ENCODE measurements around the gene TRIM9.
"Not testable (repeated sequence)": the region's sequence is repeated elsewhere in the genome, so short reads cannot be mapped to it uniquely, and the experiment has no call there.

DNA sequence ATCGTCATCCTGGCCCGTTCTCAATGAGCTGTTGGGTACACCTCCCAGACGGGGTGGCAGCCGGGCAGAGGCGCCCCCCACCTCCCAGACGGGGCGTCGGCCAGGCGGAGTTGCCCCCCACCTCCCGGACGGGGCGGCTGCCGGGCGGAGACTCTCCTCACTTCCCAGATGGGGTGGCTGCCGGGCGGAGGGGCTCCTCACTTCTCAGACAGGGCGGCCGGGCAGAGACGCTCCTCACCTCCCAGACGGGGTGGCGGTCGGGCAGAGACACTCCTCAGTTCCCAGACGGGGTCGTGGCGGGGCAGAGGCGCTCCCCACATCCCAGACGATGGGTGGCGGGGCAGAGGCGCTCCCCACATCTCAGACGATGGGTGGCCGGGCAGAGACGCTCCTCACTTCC lies 138.5 kb downstream of the TRIM9 start:
- TF ChIP-seq, protein P1, sequence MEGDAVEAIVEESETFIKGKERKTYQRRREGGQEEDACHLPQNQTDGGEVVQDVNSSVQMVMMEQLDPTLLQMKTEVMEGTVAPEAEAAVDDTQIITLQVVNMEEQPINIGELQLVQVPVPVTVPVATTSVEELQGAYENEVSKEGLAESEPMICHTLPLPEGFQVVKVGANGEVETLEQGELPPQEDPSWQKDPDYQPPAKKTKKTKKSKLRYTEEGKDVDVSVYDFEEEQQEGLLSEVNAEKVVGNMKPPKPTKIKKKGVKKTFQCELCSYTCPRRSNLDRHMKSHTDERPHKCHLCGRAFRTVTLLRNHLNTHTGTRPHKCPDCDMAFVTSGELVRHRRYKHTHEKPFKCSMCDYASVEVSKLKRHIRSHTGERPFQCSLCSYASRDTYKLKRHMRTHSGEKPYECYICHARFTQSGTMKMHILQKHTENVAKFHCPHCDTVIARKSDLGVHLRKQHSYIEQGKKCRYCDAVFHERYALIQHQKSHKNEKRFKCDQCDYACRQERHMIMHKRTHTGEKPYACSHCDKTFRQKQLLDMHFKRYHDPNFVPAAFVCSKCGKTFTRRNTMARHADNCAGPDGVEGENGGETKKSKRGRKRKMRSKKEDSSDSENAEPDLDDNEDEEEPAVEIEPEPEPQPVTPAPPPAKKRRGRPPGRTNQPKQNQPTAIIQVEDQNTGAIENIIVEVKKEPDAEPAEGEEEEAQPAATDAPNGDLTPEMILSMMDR (IDR thresholded peaks at IDR 0.05; ENCODE audit: low read length), result not testable (repeated sequence)
- not testable (repeated sequence) for TF ChIP-seq EZH2 (optimal IDR thresholded peaks at IDR 0.05; ENCODE audit: low read depth, low read length); EZH2phosphoT487 (IDR thresholded peaks at IDR 0.05; ENCODE audit: low read length)
